ENCODE results near the gene MSTO1.
"Not testable (repeated sequence)": the region's sequence is repeated elsewhere in the genome, so short reads cannot be mapped to it uniquely, and the experiment has no call there.

The MSTO1 gene

DNA sequence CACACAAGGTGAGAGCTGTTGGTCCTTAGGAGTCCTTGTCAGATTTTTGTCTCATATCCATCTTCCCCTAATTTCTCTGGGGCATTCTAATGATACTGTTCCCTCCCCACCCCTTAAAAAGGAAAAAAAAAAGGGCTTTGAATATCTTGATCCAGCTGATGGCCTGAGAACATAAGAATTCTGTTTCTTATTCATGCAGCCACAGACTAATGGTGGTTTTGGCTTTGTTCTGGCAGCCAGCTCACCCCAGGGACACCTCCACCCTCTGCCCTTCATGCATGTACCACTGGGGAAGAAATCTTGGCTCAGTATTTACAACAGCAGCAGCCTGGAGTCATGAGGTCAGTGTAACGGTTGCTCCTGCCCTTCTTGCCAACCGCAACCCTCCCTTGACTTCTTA is 3.2 kb downstream of the MSTO1 start:
- in situ Hi-C loops (cut with MboI; ENCODE audit: low sequenced_read_pairs): not testable (repeated sequence)

DNA sequence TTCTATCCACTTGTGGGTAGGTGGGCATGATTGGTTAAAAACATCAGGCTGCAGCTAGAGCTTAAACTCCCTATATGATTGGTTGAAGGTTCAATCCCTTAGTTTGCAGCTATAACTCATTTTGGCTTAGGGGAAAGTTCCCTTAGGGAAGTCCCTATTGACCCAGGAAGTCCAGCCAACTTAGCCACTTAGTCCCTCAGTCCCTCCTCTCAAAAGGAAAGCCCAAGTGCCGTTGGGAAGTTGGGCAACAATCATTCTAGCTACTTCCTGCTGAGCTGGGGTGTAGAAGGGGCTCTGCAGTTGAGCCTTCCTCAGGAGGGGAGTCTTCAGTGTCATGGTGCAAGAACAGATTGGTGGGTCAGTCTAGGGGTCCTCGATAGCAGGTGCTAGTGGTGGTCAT is 12.2 kb downstream of the MSTO1 start:
- in situ Hi-C loops (cut with MboI; ENCODE audit: low sequenced_read_pairs): no loop called here

DNA sequence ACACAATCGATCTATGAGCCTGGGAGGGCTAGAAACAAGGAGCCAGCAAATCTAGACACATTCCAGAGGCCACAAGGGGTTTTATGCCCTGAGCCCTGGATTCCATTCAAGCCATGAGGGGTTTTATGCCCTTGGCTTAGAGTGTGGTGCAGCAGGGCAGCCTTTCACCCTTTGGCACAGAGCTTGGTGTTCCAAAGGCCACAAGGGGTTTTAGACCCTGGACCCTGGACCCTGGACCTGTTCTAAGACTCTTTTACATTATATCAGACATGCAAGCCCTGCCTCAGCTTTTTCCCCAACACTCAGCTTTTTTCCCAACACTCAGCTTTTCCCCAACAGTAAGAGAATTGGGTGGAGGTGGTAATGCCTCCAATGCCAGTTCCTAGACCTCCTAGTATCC is 13.3 kb downstream of the MSTO1 start:
- in situ Hi-C loops (cut with MboI; ENCODE audit: low sequenced_read_pairs): no loop called here

DNA sequence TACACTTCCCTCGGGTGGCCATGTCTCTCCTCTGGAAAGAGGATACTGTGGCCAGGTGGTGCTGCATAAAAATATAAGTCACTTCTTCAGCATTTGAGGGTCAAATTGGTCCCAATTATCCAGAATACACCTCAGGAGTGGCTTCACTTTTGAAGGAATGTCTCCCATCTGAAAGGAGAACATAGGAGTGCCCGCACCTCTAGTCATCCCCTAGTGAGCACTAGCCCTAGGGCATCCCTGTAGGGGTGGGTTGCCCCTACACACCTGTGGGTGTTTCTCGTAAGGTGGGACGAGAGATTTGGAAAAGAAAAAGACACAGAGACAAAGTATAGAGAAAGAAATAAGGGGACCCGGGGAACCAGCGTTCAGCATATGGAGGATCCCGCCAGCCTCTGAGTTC is 16.4 kb downstream of the MSTO1 start:
- in situ Hi-C loops (cut with MboI; ENCODE audit: low sequenced_read_pairs): not testable (repeated sequence)

DNA sequence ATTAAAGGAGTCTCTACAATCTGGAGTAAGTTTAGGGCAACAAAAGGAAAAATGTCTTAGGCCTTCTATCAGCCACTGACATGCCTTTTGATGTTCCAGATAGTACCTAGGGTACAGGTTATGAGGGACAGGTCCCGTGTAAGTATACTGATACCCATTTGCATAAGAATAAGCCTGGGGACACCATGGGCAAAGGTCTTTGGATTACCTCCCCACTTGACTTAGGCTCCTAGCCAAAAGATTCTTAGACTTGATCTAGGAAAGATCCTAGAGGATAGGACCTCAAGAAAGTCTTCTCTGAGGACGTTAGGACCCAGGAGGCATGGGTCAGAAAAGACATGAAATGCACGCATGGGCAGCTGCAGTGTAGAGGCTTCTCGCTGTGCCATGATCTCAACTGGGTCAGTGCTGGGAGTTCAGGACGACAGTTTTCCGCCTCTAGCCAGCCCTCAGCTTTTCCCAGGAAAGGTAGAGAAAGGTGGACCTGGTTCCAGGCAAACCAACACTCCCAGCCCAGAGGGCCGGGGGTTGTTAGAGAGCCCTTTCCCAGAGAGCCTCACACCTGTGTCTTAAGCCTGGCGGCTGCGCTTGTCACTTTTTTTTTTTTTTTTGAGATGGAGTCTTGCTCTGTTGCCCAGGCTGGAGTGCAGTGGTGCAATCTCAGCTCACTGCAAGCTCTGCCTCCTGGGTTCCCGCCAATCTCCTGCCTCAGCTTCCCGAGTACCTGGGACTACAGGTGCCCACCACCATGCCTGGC is 26.6 kb downstream of the MSTO1 start:
- in situ Hi-C loops (cut with MboI; ENCODE audit: low sequenced_read_pairs): no loop called here

DNA sequence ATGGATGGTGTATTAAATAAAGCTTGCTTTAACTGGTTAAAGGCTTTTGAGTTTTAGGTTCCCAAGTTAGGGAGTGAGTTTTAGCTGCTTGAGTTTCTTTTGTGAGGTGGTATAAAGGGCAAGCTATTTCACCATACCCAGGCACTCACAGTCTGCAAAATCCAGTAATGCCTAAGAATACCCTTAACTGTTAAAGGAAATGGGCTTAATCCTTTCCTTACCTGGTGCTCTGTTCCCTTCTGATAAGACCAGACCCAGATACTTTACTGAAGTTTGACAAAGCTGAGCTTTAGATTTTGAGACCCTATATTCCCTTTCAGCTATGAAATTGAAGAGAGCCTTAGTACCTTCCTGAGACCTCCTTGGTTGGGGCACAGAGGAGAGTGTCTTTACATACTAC is 30.3 kb downstream of the MSTO1 start:
- in situ Hi-C loops (cut with MboI; ENCODE audit: low sequenced_read_pairs): no loop called here

DNA sequence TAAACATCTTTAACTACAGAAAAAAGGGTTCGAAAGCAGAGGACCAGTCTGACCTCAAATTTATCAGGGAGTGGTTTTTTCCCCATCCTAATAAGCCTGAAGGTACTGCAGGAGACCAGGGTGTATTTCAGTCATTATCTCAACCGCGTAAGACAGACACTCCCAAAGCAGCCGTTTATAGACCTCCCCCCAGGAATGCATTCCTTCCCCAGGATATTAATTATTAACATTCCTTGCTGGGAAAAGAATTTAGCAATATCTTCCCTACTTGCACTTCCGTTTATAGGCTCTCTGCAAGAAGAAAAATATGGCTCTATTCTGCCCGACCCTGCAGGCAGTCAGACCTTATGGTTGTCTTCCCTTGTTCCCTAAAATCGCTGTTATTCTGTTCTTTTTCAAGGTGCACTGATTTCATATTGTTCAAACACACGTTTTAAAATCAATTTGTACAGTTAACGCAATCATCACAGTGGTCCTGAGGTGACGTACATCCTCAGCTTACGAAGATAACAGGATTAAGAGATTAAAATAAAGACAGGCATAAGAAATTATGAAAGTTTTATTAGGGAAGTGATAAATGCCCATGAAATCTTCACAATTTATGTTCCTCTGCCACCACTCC is 32.7 kb downstream of the MSTO1 start:
- in situ Hi-C loops (cut with MboI; ENCODE audit: low sequenced_read_pairs): not testable (repeated sequence)

DNA sequence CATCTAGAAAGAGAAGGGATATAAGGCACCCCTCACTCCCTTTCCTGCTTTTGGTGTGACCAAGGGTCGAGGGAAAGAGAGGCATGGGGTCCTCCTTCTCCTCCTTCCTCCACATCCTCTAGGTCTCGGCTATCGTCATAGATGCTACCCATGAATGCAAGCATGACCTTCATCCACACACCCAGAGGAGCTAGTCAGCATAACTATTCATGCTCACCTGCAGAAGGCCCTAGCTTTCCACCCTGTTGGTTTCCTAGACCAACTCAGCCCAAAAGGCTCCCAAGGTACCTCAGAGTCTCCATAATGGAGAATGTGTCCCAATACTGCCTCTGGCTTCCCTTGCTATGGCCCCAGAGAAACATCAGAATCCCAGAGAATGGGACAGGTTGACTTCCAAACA is 33.2 kb downstream of the MSTO1 start:
- in situ Hi-C loops (cut with MboI; ENCODE audit: low sequenced_read_pairs): no loop called here

DNA sequence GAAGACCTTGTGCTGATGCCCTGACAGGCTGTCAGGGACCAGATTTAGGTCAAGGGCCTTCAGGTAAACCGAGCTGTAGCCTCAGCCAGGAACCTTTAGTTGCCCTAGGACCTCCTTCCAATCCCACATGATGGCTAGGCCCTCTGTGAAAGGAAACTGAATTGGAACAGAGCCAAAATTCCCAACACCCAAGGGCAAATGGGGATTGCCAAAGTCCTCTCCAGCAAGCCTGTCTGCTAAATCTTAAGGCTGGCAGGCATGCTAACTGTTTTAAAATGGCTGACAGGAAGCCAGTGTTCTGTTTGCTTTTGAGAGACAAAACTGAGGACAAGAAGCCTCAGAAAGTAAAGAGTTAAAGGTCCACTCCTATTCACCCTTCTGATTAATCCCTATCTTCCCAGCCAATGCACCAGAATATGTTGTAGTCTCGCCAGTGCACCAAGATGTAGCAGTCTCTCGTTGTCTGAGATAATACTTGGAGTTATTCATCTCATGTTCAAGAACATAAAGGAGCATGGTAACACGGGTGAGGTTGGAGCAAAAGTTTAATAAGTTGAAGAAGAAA is 35.1 kb downstream of the MSTO1 start:
- in situ Hi-C loops (cut with MboI; ENCODE audit: low sequenced_read_pairs): no loop called here

DNA sequence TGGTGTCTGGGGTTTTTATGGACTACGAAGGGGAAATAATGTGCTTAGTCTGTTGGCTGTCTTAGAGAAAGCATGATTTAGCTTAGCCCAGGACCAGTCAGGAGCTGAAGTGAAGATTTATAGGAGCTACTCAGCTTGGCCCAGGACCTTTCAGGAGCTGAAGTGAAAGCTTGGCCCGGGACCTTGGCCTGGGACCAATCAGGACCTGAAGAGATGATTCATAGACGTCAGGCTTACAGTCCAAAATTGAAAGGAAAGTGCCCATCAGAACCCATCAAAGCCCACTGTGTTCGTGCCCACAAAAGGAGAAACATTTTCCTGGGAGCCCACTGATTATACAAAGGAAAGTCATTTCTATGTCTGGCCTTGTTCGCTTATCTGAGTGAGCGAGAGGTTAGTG is 35.6 kb downstream of the MSTO1 start:
- in situ Hi-C loops (cut with MboI; ENCODE audit: low sequenced_read_pairs): no loop called here

DNA sequence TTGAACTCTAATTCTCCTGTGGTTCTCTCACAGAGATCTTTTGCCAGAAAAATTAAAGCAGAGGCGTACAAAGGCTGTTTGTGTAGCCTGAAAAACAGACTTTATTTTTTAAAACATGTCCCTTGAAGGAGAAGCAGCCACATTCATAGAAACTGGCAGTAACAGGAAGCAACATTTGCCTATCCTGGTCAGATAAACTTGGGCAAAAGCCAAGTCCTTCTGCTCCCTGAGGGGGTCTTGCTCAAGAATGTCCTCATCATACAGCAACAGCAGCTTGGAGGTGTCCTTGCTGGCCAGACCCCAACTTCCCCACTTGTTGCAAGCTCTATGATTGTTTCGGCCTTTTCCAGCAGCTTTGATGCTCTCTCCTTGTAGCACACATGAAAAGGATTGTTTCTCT is 36.3 kb downstream of the MSTO1 start:
- in situ Hi-C loops (cut with MboI; ENCODE audit: low sequenced_read_pairs): no loop called here

DNA sequence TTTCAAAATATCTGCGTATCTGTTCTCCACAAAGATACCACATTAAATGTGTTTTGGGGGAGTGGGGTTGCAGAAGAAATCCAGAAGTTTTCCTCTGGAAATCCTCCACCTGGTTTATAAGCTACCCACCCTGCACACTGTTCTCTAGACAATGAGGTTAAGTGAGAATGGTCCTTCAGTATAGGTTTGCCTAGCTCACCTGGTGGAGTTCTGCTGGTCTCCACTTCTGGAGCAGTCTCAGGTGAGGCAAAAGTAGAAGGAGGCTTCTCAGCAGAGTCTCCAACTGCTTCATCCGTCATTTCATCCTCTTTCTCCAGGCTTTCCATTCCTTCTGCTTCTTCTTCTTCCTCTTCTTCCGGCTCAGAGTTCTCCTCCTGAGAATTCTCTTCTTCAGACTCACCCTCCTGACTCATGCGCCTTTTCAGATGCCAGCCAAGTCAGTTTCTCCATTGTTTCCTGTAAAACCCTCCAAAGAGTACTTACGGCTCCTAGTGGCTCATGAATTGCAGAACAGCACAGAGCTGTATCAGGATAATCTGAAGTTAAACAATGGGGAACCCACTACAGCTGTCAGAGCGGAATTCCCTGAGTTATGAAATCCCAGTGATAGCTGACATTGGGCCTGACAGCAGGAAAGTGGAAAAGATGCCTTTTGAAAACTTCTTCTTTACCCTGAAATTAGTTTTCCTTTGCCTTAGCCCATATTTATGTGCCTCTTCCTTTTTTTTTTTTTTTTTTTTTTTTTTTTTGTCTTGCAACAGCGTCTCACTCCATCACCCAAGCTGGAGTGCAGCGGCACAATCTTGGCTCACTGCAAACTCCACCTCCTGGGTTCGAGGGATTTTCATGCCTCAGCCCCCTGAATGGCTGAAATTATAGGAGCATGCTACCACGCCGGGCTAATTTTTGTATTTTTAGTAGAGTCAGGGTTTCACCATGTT is 38.5 kb downstream of the MSTO1 start:
- in situ Hi-C loops (cut with MboI; ENCODE audit: low sequenced_read_pairs): no loop called here

DNA sequence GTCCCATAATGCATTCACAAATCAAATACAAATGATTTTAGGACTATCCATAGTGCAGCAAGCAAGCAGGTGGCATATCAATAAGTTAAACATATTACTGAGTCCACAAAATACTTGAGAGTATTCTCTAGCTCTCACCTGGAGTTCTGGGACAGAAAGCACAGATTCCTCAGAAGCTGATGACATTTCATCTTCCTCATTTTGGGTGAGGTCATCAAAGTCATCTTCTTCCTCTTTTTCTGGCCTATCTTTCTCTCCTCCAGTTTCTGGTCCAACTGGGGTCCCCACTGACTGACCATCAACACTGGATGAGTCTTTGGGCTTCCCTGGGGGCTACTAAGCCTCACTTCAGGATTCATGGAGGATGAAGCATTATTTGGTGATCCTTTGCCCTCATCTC is 39.7 kb downstream of the MSTO1 start:
- in situ Hi-C loops (cut with MboI; ENCODE audit: low sequenced_read_pairs): no loop called here

DNA sequence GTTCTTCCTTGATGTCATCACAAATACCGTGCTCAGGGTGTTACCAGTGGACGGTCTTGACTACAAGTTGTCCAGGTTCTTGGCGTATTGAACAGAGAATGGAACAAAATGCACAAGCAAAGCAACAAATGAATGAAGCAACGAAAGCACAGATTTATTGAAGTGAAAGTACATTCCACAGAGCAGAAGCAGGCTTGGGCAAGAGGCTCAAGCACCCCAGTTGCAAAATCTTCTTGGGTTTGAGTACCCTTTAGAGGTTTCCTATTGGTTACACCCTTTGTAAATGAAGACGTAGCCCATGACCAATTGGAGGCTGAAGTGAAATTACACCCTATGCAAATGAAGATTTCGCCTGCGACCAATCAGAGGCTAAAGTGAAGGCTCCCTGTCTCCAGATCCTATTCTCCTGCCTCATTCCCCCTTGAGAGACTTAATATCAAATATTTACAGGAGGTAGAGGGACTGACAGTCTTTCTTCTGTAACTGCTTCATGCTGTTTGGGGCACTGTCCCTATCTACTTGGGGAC is 40.3 kb downstream of the MSTO1 start:
- in situ Hi-C loops (cut with MboI; ENCODE audit: low sequenced_read_pairs): no loop called here

DNA sequence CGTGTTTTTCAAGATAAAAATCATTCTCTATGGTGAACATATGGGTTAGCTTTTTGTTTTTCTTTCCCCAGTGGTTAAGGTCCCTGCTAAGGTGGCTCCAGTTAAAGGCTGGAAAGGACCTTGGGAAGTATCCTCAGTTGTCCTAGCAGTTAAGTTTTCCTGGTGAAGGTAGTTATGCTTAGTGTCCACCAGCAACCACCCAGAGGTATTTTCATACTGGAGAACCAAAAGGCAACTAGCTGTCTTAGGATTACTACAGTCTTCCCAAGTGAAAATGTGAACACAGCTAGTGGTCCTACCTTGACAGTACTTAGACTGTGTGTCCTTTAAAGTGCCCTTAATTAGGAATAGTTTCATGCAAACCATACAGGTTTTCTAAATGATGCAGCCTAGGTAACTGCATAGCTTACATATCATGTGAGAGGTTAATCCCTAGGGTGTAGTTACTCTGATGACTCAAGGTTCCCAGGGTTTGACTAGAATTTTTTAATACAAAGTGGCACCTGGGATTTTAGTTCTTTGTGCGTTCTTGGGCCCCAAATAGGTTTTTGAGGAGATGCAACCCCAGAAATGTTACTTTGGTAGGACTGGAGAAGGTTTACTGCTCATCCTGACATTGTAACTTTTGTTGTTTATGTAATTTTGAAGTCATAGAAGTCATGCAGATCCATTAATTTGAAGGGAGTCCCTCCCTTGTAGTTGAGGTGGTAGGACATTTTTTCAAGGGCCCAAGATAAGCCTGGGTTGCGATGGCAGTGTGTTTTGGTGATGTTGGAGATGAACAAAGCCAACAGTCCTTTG is 42.0 kb downstream of the MSTO1 start:
- in situ Hi-C loops (cut with MboI; ENCODE audit: low sequenced_read_pairs): no loop called here

DNA sequence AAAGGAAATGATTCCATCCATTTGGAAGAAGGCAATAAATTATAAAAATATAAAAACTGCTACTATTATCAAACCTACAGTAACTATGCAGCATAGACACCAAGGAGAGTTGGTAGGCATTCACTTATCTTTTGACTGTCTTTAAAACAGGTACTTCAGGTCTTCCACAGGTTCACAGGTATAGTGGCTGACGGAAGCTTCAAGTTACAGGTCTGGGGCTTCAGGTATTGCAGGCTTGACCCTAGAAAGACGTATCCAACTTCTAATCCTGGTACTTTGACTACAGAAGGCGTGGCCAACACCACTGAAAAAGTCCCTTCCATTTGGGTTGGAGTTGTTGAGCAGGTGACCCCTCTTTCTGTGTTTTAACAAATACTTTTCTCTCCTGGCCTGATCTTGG is 42.9 kb downstream of the MSTO1 start:
- in situ Hi-C loops (cut with MboI; ENCODE audit: low sequenced_read_pairs): no loop called here

DNA sequence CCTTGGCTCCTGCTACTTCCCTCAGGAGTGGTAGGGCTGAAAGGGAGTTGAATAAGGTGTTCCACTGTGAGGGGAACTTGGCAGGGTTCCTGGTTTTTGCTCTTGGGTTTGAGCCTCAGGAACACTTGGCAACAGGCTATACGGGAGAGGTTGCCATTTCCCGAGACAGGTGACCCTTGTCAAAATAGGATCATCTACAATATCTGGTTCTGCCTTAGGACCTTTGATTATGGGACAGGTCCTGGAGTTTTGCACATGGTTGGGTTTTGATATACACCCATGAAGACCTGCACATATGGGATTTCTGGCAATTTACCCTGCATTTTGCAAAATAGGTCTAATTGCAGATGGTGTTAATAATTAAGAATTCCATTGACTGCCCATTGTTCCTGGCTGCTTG is 47.4 kb downstream of the MSTO1 start:
- in situ Hi-C loops (cut with MboI; ENCODE audit: low sequenced_read_pairs): no loop called here

DNA sequence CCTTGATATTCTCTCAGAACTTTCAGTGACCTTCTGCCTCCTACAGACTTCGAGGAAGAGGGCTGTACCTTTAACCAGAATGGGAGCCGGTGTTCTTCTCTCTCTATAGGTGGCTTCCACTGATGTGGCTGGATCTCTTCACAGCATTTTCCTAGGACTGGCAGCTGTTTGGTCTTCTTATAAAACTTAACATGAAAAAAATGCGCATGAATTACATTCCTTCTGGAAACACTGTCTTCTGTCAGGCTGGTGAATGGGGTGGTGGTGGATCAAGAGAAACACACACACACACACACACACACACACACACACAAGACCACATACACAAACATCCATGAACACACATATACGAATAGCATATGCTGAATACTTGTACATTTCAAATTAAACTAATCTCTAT is 51.2 kb downstream of the MSTO1 start:
- in situ Hi-C loops (cut with MboI; ENCODE audit: low sequenced_read_pairs): not testable (repeated sequence)
